Endothelial cell (in vitro differentiated cells): ENCODE data around the gene HDGFL1. TPM values are rescaled to one million over a fixed set of nuclear protein-coding genes. Genes with fewer than 3 reads are reported as not detected.

Source experiments
- DNase-seq: peaks from one replicate; pipeline ENCODE4 v3.0.0; 2021; ENCODE audit warnings: low spot score
- H3K27ac Mint-ChIP-seq: one replicate; pipeline ENCODE4 v1.8.0; 2021; ENCODE audit warnings: mixed read lengths, inconsistent platforms; ENCODE audit not compliant: unreplicated experiment
- H3K27me3 Mint-ChIP-seq: one replicate; pipeline ENCODE4 v1.8.0; 2021; ENCODE audit warnings: mild to moderate bottlenecking, moderate library complexity, mixed read lengths, inconsistent platforms; ENCODE audit not compliant: unreplicated experiment
- H3K36me3 Mint-ChIP-seq: one replicate; pipeline ENCODE4 v1.8.0; 2021; ENCODE audit warnings: mild to moderate bottlenecking, low read depth, mixed read lengths, inconsistent platforms; ENCODE audit not compliant: unreplicated experiment
- H3K4me1 Mint-ChIP-seq: one replicate; pipeline ENCODE4 v1.8.0; 2021; ENCODE audit warnings: mild to moderate bottlenecking, mixed read lengths, inconsistent platforms; ENCODE audit not compliant: unreplicated experiment
- H3K4me3 Mint-ChIP-seq: one replicate; pipeline ENCODE4 v1.8.0; 2021; ENCODE audit warnings: mild to moderate bottlenecking, mixed read lengths, inconsistent platforms; ENCODE audit not compliant: unreplicated experiment
- H3K9me3 Mint-ChIP-seq: one replicate; pipeline ENCODE4 v1.8.0; 2021; ENCODE audit warnings: mixed read lengths, inconsistent platforms; ENCODE audit not compliant: unreplicated experiment
- CTCF ChIP-seq: fragments of 200-600 bp; sonication (generic); IDR thresholded peaks from one replicate; pipeline ENCODE4 v1.5.0; 2021; ENCODE audit warnings: antibody characterized with exemption; ENCODE audit not compliant: unreplicated experiment
- total RNA-seq: library from RNA; stranded (reverse); fragmentation: NEBNext Ultra II Directional; extraction: Animal tissue kit (Norgen Biotek cat#: 25700); gene quantifications from one replicate; pipeline ENCODE4 v1.2.1, GENCODE V29; 2021; ENCODE audit not compliant: unreplicated experiment

HDGFL1 gene
- total RNA-seq, 1 donor from 2014 or later: not detected

- no peak for DNase-seq
- H3K9me3 Mint-ChIP-seq: no peaks in the 10 kb centered on the region
- TF ChIP-seq CTCF: no peak
- H3K4me3 Mint-ChIP-seq: no peak overlapping the region
- H3K4me1 Mint-ChIP-seq: no peaks in the 10 kb centered on the region
- no peaks in the 10 kb centered on the region for H3K36me3 Mint-ChIP-seq
- H3K27me3 Mint-ChIP-seq: peaks cover 1% of the 10 kb centered on the region
- H3K27ac Mint-ChIP-seq: no peak overlapping the region
Observed at GRCh38 chr6:22536122-22536521, 33.2 kb upstream of the HDGFL1 start.

GRCh38 chr6:22544476-22544875 is 24.9 kb upstream of the HDGFL1 start:
- no peak for TF ChIP-seq CTCF
- Mint-ChIP-seq H3K27ac (no peak overlapping the region), H3K9me3 (no peaks in the 10 kb centered on the region), H3K27me3 (no peaks in the 10 kb centered on the region), H3K36me3 (no peaks in the 10 kb centered on the region), H3K4me3 (no peak overlapping the region), H3K4me1 (no peaks in the 10 kb centered on the region)
- DNase-seq: no peak

GRCh38 chr6:22545051-22545450 is 24.3 kb upstream of the HDGFL1 start:
- TF ChIP-seq CTCF: no peak
- H3K27me3 Mint-ChIP-seq: no peaks in the 10 kb centered on the region
- no peak for DNase-seq
- H3K9me3 Mint-ChIP-seq: no peaks in the 10 kb centered on the region
- H3K36me3 Mint-ChIP-seq: no peaks in the 10 kb centered on the region
- no peak overlapping the region for H3K4me3 Mint-ChIP-seq
- no peak overlapping the region for H3K27ac Mint-ChIP-seq
- H3K4me1 Mint-ChIP-seq: no peaks in the 10 kb centered on the region

GRCh38 chr6:22546236-22546635 is 23.1 kb upstream of the HDGFL1 start:
- H3K36me3 Mint-ChIP-seq: no peaks in the 10 kb centered on the region
- H3K27ac Mint-ChIP-seq: no peak overlapping the region
- no peaks in the 10 kb centered on the region for H3K9me3 Mint-ChIP-seq
- no peaks in the 10 kb centered on the region for H3K4me1 Mint-ChIP-seq
- H3K27me3 Mint-ChIP-seq: no peaks in the 10 kb centered on the region
- TF ChIP-seq CTCF: no peak
- no peak overlapping the region for H3K4me3 Mint-ChIP-seq
- DNase-seq: no peak

- H3K9me3 Mint-ChIP-seq: no peaks in the 10 kb centered on the region
- no peaks in the 10 kb centered on the region for H3K36me3 Mint-ChIP-seq
- H3K4me1 Mint-ChIP-seq: no peaks in the 10 kb centered on the region
- H3K27ac Mint-ChIP-seq: no peak overlapping the region
- TF ChIP-seq CTCF: no peak
- H3K27me3 Mint-ChIP-seq: no peaks in the 10 kb centered on the region
- no peak for DNase-seq
- H3K4me3 Mint-ChIP-seq: no peak overlapping the region
Observed at GRCh38 chr6:22550971-22551670, 18.2 kb upstream of the HDGFL1 start.
